ENCODE measurements around the gene TRIP13.
"Not testable (repeated sequence)": the region's sequence is repeated elsewhere in the genome, so short reads cannot be mapped to it uniquely, and the experiment has no call there.

TRIP13 gene

DNA sequence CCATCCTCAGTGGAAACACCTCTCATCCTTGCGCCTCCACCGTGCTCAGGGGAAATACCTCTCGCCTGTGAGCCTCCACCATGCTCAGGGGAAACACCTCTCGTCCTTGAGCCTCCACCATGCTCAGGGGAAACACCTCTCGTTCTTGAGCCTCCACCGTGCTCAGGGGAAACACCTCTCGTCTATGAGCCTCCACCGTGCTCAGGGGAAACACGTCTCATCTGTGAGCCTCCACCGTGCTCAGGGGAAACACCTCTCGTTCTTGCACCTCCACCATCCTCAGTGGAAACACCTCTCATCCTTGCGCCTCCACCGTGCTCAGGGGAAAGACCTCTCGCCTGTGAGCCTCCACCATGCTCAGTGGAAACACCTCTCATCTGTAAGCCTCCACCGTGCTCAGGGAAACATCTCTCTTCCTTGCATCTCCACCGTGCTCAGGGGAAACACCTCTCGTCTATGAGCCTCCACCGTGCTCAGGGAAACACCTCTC, 46.0 kb upstream of the TRIP13 start:
- H3K4me2 ChIP-seq (ENCODE audit: low read depth, low read length); H3K4me1 ChIP-seq (ENCODE audit: low read length); H3K27ac ChIP-seq (ENCODE audit: low read length); H3K9me3 ChIP-seq (replicated peaks; ENCODE audit: insufficient read depth, low read length); H2AFZ ChIP-seq (ENCODE audit: low read length); H3K27me3 ChIP-seq (replicated peaks; ENCODE audit: insufficient read depth, low read length); H3K79me2 ChIP-seq (ENCODE audit: low read length); DNase-seq; H3F3A ChIP-seq (ENCODE audit: insufficient read depth, low read length); H3K9ac ChIP-seq (ENCODE audit: low read length); H4K20me1 ChIP-seq (ENCODE audit: insufficient read depth, low read length); H3K9me2 ChIP-seq (replicated peaks; ENCODE audit: insufficient read depth, low read length); H3K4me3 ChIP-seq (ENCODE audit: low read length); H3K36me3 ChIP-seq (replicated peaks; ENCODE audit: insufficient read depth, low read length): not testable (repeated sequence)

DNA sequence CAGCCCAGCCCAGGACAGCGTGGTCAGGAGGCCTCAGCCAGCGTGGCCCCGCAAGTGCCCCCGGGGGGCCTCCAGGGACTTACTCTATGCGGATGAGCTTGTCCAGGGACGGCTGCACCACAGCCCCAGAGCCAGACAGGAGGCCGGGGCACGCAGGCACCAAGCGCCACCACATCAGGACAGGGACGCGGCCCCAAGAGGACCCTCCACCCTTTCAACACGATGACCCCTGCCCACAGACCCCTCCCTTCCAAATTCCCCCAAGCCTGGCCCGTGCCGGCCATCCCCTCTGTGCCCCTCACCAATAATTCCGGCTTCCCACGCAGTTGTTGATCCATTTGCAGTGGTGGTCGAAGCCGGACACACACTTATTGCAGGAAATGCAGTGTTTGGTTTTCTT, 45.5 kb upstream of the TRIP13 start:
- not testable (repeated sequence) for H3K4me2 ChIP-seq (ENCODE audit: low read depth, low read length); H3K27ac ChIP-seq (ENCODE audit: low read length); H3K9me3 ChIP-seq (replicated peaks; ENCODE audit: insufficient read depth, low read length); H3K79me2 ChIP-seq (ENCODE audit: low read length); H4K20me1 ChIP-seq (ENCODE audit: insufficient read depth, low read length); H3K9me2 ChIP-seq (replicated peaks; ENCODE audit: insufficient read depth, low read length); H3K9ac ChIP-seq (ENCODE audit: low read length); H3K4me1 ChIP-seq (ENCODE audit: low read length); H3K27me3 ChIP-seq (replicated peaks; ENCODE audit: insufficient read depth, low read length); H2AFZ ChIP-seq (ENCODE audit: low read length); DNase-seq; H3F3A ChIP-seq (ENCODE audit: insufficient read depth, low read length); H3K36me3 ChIP-seq (replicated peaks; ENCODE audit: insufficient read depth, low read length); H3K4me3 ChIP-seq (ENCODE audit: low read length)

DNA sequence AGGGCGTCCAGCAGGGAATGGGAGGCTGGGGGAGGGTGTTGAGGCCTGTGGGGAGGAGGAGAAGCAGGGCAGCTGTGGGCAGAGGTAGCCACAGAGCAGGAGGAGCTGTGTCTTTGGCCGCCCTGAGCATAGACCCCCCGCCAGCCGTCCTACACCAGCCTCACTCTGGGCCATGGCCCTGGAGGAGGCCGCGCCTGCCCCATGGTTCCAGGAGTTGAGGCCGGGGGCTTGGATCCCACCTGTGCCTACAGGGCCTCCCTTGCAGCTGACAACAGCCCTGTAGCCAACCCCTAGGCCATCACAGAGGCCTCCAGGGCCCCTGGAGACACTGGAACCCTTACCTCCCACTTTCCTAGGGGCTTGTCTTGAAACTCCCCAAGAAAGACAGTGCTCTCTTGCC, 44.9 kb upstream of the TRIP13 start:
- not testable (repeated sequence) for H3K27me3 ChIP-seq (replicated peaks; ENCODE audit: insufficient read depth, low read length); H3K4me1 ChIP-seq (ENCODE audit: low read length); H3K9ac ChIP-seq (ENCODE audit: low read length); H3K4me2 ChIP-seq (ENCODE audit: low read depth, low read length); H2AFZ ChIP-seq (ENCODE audit: low read length); H3K9me3 ChIP-seq (replicated peaks; ENCODE audit: insufficient read depth, low read length); H3K4me3 ChIP-seq (ENCODE audit: low read length); H3K9me2 ChIP-seq (replicated peaks; ENCODE audit: insufficient read depth, low read length); H3K36me3 ChIP-seq (replicated peaks; ENCODE audit: insufficient read depth, low read length); H4K20me1 ChIP-seq (ENCODE audit: insufficient read depth, low read length); H3K79me2 ChIP-seq (ENCODE audit: low read length); H3F3A ChIP-seq (ENCODE audit: insufficient read depth, low read length); H3K27ac ChIP-seq (ENCODE audit: low read length); DNase-seq

DNA sequence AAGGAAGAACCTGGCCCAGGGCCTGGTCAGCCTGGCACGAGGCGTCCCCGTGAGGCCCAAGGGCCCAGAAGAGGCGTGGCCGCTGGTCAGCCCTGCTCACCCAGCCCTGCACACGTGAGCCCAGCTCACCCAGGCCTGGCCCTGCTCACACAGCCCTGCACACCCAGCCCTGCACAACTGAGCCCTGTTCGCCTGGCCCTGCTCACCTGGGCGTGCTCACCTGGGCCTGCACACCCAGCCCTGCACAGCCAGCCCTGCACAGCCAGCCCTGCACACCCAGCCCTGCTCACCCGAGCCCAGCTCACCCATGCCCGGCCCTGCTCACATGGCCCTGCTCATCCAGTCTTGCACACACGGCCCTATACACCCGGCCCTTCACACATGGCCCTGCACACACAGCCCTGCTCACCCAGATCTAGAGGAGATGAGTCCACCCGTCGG, 44.0 kb upstream of the TRIP13 start:
- Histone ChIP-seq H3K9ac (ENCODE audit: low read length) (no peak overlapping the region), H3K4me2 (ENCODE audit: low read depth, low read length) (no peak overlapping the region), H3K36me3 (replicated peaks; ENCODE audit: insufficient read depth, low read length) (no peaks in the 10 kb centered on the region), H3F3A (ENCODE audit: insufficient read depth, low read length) (no peaks in the 10 kb centered on the region), H3K79me2 (ENCODE audit: low read length) (no peaks in the 10 kb centered on the region), H3K4me3 (ENCODE audit: low read length) (no peak overlapping the region), H3K27ac (ENCODE audit: low read length) (no peak overlapping the region), H4K20me1 (ENCODE audit: insufficient read depth, low read length) (no peaks in the 10 kb centered on the region), H3K9me2 (replicated peaks; ENCODE audit: insufficient read depth, low read length) (no peaks in the 10 kb centered on the region), H3K9me3 (replicated peaks; ENCODE audit: insufficient read depth, low read length) (no peaks in the 10 kb centered on the region), H3K4me1 (ENCODE audit: low read length) (no peaks in the 10 kb centered on the region), H3K27me3 (replicated peaks; ENCODE audit: insufficient read depth, low read length) (no peaks in the 10 kb centered on the region), H2AFZ (ENCODE audit: low read length) (no peak overlapping the region)
- TF ChIP-seq, protein P1, sequence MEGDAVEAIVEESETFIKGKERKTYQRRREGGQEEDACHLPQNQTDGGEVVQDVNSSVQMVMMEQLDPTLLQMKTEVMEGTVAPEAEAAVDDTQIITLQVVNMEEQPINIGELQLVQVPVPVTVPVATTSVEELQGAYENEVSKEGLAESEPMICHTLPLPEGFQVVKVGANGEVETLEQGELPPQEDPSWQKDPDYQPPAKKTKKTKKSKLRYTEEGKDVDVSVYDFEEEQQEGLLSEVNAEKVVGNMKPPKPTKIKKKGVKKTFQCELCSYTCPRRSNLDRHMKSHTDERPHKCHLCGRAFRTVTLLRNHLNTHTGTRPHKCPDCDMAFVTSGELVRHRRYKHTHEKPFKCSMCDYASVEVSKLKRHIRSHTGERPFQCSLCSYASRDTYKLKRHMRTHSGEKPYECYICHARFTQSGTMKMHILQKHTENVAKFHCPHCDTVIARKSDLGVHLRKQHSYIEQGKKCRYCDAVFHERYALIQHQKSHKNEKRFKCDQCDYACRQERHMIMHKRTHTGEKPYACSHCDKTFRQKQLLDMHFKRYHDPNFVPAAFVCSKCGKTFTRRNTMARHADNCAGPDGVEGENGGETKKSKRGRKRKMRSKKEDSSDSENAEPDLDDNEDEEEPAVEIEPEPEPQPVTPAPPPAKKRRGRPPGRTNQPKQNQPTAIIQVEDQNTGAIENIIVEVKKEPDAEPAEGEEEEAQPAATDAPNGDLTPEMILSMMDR (IDR thresholded peaks at IDR 0.05; ENCODE audit: low read length), result no peak
- TF ChIP-seq EZH2 (optimal IDR thresholded peaks at IDR 0.05; ENCODE audit: low read depth, low read length), result no peak
- TF ChIP-seq EZH2phosphoT487 (IDR thresholded peaks at IDR 0.05; ENCODE audit: low read length), result no peak
- DNase-seq, result no peak

DNA sequence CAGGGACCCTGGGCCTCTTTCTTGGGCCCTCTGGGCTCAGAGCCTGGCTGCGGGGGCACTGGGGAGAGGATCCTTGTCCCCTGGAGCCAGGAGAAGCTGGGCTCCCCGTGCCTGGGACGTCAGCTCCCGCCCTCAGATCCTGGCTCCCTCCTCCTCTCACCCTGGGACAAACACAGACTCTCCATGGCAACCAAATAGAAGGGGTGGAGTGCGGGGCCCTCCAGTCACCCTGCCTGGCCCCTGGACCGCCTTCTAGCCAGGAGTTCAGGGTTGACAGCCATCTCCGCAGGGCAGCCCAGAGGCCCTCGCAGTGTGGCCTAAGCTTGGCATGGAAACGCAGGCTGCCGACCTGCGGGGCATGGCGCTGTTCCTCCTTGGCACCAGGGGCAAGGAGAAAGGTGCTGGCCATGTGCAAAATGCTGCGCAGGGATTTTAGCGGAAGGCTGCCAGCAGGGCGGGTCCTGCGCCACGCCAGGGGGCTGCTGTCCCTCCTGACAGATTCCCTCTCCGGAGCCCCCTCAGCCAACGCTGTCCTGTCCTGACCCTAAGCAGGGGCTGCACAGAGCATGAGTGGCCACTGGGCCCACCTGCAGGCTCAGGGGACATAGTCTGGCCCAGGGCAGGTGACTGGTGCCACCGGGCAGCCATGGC, 42.9 kb upstream of the TRIP13 start:
- H3K27me3 ChIP-seq (replicated peaks; ENCODE audit: insufficient read depth, low read length), result no peaks in the 10 kb centered on the region
- no peak overlapping the region for H3K9ac ChIP-seq (ENCODE audit: low read length)
- no peaks in the 10 kb centered on the region for H4K20me1 ChIP-seq (ENCODE audit: insufficient read depth, low read length)
- H2AFZ ChIP-seq (ENCODE audit: low read length), result no peak overlapping the region
- no peak for DNase-seq
- no peak overlapping the region for H3K4me2 ChIP-seq (ENCODE audit: low read depth, low read length)
- H3K4me3 ChIP-seq (ENCODE audit: low read length), result no peak overlapping the region
- no peaks in the 10 kb centered on the region for H3K4me1 ChIP-seq (ENCODE audit: low read length)
- TF ChIP-seq EZH2 (optimal IDR thresholded peaks at IDR 0.05; ENCODE audit: low read depth, low read length) (no peak), EZH2phosphoT487 (IDR thresholded peaks at IDR 0.05; ENCODE audit: low read length) (no peak)
- TF ChIP-seq, protein P1 (IDR thresholded peaks at IDR 0.05; ENCODE audit: low read length), result no peak
- no peaks in the 10 kb centered on the region for H3K9me2 ChIP-seq (replicated peaks; ENCODE audit: insufficient read depth, low read length)
- no peaks in the 10 kb centered on the region for H3K9me3 ChIP-seq (replicated peaks; ENCODE audit: insufficient read depth, low read length)
- no peak overlapping the region for H3K27ac ChIP-seq (ENCODE audit: low read length)
- H3F3A ChIP-seq (ENCODE audit: insufficient read depth, low read length), result no peaks in the 10 kb centered on the region
- H3K79me2 ChIP-seq (ENCODE audit: low read length), result no peaks in the 10 kb centered on the region
- no peaks in the 10 kb centered on the region for H3K36me3 ChIP-seq (replicated peaks; ENCODE audit: insufficient read depth, low read length)

Measured in MM.1S (cell line).